Measurements from ENCODE around the gene TMEM101.

GRCh38 chr17:44014437-44015172 is at the start of gene TMEM101:
- TF ChIP-seq ZNF529 (tag by site-specific recombination; IDR thresholded peaks at IDR 0.05; ENCODE audit: insufficient replicate concordance), result no peak
- no peak for TF ChIP-seq RBAK (tag by site-specific recombination; IDR thresholded peaks at IDR 0.05)
- peak; percentile 70; the same call in 1 of the 2 replicates for TF ChIP-seq SALL2 (tag by site-specific recombination; IDR thresholded peaks at IDR 0.05; ENCODE audit: borderline replicate concordance)
- no peak for TF ChIP-seq ZNF624 (tag by site-specific recombination; IDR thresholded peaks at IDR 0.05)
- TF ChIP-seq SCRT1 (tag by site-specific recombination; IDR thresholded peaks at IDR 0.05; ENCODE audit: borderline replicate concordance), result no peak
- peak; percentile 22; the same call in 1 of the 2 replicates for TF ChIP-seq CTCF (tag by site-specific recombination; IDR thresholded peaks at IDR 0.05)
